ENCODE data around the gene C1QTNF4.

DNA sequence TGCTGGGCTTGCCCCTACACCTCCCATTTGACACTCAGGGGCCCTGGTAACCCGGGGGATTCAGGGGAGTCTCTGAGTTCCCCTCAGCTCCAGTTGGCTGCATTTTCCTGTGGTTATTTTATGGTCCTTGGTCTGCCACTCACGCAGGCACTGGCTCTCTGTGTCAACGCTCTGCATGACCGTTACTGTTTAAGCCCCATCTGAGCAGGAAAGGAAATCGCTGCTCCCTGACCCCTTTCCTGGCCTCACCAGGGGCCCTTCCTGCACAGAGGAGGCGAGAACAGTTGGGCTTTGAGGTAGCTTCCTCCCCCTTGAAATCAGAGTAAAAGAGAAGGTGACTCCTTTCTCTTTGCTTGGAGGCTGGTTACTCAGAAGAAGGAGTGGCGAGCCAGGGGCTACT lies 2.4 kb downstream of the C1QTNF4 start:
- TF ChIP-seq EZH2 (IDR thresholded peaks at IDR 0.05; ENCODE audit: borderline replicate concordance, low read length), result no peak
- TF ChIP-seq, protein P1, sequence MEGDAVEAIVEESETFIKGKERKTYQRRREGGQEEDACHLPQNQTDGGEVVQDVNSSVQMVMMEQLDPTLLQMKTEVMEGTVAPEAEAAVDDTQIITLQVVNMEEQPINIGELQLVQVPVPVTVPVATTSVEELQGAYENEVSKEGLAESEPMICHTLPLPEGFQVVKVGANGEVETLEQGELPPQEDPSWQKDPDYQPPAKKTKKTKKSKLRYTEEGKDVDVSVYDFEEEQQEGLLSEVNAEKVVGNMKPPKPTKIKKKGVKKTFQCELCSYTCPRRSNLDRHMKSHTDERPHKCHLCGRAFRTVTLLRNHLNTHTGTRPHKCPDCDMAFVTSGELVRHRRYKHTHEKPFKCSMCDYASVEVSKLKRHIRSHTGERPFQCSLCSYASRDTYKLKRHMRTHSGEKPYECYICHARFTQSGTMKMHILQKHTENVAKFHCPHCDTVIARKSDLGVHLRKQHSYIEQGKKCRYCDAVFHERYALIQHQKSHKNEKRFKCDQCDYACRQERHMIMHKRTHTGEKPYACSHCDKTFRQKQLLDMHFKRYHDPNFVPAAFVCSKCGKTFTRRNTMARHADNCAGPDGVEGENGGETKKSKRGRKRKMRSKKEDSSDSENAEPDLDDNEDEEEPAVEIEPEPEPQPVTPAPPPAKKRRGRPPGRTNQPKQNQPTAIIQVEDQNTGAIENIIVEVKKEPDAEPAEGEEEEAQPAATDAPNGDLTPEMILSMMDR (IDR thresholded peaks at IDR 0.05; ENCODE audit: low read length), result no peak
